NCI-H146 (cell line): ENCODE measurements around the gene MFAP3L.

Experiments used
- DNase-seq: peaks from one replicate; lab custom pipeline; 2025; lab: John Stamatoyannopoulos, UW

The MFAP3L gene

GRCh38 chr4:170017252-170017651 lies 8.9 kb downstream of the MFAP3L start:
- no peak for DNase-seq

GRCh38 chr4:170015285-170015684 lies 10.9 kb downstream of the MFAP3L start:
- DNase-seq = no peak

GRCh38 chr4:170014359-170015011 lies 11.7 kb downstream of the MFAP3L start:
- no peak for DNase-seq

- DNase-seq = no peak
These were observed 13.6 kb downstream of the MFAP3L start for GRCh38 chr4:170012629-170012958.

GRCh38 chr4:170011921-170012628 lies 14.1 kb downstream of the MFAP3L start:
- DNase-seq = no peak

GRCh38 chr4:170009291-170009690 lies 16.9 kb downstream of the MFAP3L start:
- DNase-seq = no peak

- DNase-seq = no peak
These were observed 17.4 kb downstream of the MFAP3L start for GRCh38 chr4:170008801-170009200.

- DNase-seq = no peak
These were observed 17.8 kb downstream of the MFAP3L start for GRCh38 chr4:170008371-170008770.

- no peak for DNase-seq
These were observed 19.1 kb downstream of the MFAP3L start for GRCh38 chr4:170007113-170007512.

GRCh38 chr4:170005472-170005871 lies 20.7 kb downstream of the MFAP3L start:
- DNase-seq = no peak

- DNase-seq = no peak
These were observed 21.4 kb downstream of the MFAP3L start for GRCh38 chr4:170004651-170005295.

GRCh38 chr4:170003071-170004070 lies 22.8 kb downstream of the MFAP3L start:
- DNase-seq = no peak

- no peak for DNase-seq
These were observed 24.4 kb downstream of the MFAP3L start for GRCh38 chr4:170001745-170002267.

GRCh38 chr4:170001011-170001744 lies 25.0 kb downstream of the MFAP3L start:
- no peak for DNase-seq

- DNase-seq = no peak
These were observed 26.3 kb downstream of the MFAP3L start for GRCh38 chr4:169999923-170000322.

GRCh38 chr4:169998981-169999380 lies 27.2 kb downstream of the MFAP3L start:
- no peak for DNase-seq

- DNase-seq = no peak
These were observed 29.6 kb downstream of the MFAP3L start for GRCh38 chr4:169996379-169997240.

- DNase-seq = no peak
These were observed 32.7 kb downstream of the MFAP3L start for GRCh38 chr4:169993531-169993930.

GRCh38 chr4:169988252-169988651 lies 37.9 kb downstream of the MFAP3L start:
- DNase-seq = no peak
